Ramos (cell line): Measurements from ENCODE around the gene SPTBN4.
"Not testable (repeated sequence)": the region's sequence is repeated elsewhere in the genome, so short reads cannot be mapped to it uniquely, and the experiment has no call there.

Source experiments
- in situ Hi-C: fragments of 300-500 bp; cut with MboI; formaldehyde crosslinking; loops from one replicate; pipeline ENCODE4 v1.14.3; 2022; ENCODE audit warnings: low sequenced_read_pairs; ENCODE audit not compliant: unreplicated experiment

SPTBN4 gene

DNA sequence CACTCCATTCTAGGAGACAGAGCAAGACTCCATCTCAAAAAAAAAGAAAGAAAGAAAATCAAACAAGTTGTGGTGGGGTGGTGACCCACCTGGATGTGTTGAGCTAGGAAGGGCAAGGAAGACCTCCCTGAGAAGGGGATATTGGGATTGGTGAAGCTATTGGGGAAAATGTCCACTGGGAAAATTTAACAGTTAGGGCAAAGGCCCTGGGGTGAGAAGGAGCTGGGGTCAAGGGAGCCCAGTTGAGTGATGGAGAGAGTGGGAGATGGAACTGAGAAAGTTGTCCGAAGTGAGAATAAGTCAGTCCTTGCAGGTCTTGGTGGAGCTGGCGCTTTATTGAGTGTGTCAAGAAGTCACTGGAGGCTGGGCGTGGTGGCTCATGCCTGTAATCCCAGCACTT, 28.5 kb upstream of the SPTBN4 start:
- in situ Hi-C loops: no loop called here

DNA sequence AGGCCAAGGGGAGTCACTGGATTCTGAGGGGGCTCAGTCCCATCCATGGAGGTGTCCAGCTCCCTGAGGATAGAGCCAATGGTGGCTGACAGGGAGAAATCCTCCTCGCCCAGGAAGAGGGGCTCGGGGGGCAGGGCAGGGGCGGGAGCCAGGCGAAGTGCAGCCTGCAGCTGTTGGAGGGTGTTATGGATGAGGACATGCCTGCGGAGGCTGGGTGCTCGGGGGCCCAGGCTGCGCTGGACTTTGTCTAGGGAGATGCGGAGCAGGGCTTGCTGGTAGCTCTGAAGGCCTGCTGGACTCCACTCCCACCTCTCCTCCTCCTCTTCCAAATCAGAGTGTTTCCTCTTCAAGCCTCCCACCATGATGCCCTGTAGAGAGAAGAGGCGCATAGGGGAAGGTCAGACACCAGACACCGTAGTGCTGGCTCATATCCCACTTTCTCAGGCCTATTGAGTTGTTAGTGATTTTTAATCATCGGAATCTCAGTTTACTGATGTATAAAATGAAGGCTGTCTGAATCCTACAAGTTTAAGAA, 25.0 kb upstream of the SPTBN4 start:
- in situ Hi-C loops: no loop called here

DNA sequence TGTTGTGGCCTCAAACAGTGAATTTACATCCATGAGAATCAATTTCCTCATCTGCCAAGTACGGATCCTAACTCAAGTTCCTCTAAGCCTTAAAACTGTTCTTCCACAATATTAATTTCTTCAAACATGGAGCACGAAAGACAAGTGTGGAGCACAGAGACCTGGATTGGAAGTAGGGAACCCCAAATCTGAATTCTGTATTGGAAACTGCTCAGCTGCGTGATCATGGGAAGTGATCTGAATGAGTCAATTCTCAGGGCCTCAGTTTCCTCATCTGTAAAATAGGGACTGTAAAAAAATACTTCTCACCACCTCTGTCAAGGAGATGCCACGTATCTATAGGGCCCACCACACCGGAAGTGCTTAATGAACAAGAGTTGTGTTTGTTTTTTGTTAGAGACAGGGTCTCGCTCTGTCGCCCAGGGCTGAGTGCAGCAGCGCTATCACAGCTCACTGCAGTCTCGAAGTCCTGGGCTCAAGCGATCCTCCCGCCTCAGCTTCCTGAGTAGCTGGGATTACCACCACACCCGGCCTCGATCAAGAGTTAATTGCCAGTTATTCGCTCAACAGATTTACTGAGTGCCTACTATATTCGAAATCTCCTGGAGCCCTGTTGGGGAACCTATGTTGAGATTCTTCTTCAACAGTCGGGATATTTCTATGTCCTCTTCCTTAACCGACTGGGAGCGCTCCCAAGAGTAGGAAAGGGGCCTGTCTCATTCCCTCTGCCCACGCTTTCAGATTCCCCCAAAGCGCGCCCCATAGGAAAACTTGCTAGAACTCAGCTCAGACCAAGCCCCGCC, 24.3 kb upstream of the SPTBN4 start:
- in situ Hi-C loops: no loop called here

DNA sequence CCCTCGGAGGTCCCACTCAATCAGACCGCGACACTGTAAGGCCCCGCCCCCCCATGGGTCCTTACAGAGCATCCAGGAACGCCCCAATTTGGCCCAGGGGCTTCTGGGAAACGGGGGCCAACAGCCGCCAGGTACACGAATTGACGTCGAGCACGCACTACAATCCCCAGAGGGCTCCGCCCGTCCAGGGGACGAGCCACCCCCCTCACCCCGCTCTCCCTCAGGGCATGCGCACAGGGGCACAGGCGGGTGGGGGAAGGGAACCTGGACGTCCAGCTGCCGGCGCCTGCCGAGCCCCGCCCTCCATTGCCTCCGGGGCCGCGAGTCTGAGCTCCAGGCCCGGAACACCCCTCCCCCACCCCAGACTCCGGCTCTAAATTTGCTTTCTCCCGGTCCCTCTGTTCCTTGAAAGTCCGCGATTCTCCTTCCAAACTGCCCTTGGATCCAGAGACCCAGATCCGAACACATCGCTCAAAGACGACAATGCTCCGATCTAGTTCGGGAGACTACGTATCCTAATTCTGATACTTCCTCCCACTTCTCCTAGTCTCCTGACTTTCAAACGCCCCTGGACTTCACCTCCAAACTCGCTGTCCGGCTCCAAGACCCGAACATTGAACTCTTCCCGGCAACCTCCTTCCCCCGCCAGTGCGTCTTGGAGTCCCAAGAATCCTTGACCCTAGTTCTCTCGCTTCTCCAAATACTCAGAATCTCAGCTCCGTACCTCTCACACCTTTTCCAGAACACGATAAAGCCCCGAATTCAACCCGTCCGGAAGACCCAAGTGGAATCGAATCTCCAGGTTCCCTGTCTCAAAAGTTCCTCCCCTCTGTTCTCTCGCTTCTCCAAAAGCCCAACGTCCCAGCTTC, 23.4 kb upstream of the SPTBN4 start:
- in situ Hi-C loops: no loop called here

DNA sequence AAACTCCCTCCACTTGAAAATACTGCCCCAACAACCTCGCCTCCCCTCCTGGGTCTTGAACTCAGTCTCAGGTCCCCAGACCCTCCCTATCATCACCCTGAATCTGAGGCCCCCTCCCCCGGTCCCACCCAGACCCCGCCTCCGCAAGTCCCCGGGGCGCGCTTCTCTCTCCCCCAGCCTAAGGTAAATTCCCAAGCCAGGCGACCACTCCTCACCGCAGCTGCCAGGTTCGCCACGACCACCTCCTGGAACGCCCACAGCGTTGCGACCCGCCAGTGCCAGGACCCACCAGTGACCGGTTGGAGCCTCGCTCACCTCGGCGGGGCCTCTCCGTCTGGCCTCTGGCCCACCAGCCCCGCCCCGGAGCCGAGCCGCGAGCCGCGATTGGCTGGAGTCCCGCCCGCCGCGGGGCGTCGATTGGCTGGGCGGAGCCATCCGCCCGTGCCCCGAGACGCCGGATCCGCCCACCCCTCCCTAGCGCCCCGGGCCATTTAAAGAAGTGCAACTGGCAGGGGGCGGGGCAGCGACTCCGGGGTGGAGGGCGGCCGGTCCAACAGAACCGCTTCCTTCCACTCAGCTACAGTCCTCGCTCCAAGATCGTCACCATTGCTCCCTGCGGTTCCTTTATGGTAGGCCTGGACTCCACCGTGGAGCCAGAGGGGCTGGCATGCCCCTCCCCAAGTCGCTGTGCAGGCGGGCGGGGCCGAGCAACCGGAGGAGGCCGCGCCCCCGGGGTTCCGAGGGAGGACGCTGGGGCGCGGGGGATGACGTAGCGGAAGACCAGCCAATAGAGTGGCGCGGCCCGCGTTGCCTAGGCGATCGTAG, 22.6 kb upstream of the SPTBN4 start, which contains the start of gene SERTAD3:
Gene SERTAD3 (minus strand): TSS at position 336 of the 825 bp plus-strand sequence. CDS start 2,255 bp downstream, outside the sequence.
- in situ Hi-C loops: no loop called here

DNA sequence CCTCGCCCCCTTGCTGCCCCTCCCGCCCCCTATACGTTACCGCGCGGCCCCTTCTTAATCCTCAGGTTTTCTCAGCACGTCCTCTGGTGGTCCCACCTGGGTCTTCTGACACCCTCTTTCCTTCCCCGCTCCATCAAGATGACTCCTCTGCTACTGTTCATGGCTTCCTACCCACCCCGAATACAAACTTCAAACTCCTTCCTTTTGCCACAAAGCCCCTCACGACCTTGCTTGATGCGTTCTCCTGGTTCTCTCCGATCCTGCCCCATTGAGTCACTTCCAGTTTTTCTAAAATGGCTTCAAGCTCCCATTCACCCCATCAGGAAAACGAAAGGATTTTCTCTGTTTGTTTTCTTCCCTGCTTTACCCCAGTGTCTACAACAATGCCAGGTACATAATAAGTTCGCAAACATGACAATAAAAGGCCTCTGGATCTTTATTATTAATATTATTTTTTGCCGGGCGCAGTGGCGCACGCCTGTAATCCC, 21.9 kb upstream of the SPTBN4 start:
- in situ Hi-C loops: no loop called here

DNA sequence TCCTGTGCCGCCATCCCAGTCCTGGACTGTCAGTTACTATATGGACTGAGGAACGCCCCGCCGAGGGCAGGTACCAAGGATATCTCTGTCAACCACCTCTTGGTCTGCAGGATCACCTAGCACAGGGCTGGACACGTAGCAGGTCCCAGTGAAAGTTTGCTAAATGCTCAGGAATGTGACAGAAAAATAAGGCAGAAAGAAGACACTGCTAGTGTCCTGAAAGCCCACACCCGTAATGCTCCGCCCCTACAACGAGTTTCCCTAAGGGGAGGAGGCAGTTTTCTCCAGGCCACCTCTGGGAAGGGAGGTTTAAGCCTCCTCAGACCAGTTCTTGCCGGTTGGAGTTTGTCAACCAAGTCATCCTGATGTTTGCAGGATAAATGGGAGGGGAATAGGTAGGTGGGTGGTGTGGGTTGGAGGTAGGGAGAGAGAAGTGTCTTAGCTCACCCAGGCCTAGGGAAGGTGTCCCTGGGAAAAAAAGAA, 21.0 kb upstream of the SPTBN4 start:
- in situ Hi-C loops: no loop called here

DNA sequence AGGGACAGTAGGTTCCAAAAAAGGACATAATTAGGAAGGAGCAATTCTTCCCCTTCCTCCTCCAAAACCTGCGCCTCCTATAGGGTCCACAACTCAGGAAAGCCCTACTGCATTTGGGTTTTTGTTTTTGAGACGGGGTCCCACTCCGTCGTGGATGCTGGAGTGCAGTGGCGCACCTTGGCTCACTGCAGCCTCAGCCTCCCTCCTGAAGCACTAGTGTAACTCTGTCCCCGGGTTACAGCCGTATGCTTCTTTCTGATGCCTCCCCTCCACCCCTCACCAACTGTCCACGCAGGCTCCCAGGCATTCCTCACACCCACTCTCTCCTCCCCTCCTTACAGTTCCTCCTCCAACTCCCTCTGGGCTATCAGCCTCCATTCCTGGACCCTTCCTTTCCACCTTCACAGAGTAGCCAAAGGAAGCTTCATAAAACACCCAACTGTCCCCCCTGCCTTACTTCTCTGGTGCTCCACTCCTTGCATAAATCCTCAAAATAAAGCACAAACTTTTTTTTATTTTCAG, 20.5 kb upstream of the SPTBN4 start:
- in situ Hi-C loops: no loop called here

DNA sequence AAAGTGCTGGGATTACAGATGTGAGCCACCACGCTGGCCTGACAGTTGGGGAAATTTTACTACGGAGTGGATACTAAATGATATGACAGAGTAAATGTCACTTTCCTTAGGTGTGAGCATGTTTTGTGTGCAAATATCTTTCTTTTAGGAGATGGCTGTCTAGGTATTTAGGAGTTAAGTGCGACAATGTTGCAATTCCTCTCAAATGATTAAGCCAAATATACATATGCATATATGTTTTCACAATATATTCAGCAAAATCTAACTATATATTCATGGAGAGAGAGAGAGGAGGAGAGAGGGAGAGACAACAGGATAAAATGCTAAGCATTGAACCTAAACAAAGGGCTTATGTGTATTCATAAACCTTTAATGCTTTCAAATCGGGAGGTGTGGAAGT, 17.3 kb upstream of the SPTBN4 start:
- in situ Hi-C loops: no loop called here

DNA sequence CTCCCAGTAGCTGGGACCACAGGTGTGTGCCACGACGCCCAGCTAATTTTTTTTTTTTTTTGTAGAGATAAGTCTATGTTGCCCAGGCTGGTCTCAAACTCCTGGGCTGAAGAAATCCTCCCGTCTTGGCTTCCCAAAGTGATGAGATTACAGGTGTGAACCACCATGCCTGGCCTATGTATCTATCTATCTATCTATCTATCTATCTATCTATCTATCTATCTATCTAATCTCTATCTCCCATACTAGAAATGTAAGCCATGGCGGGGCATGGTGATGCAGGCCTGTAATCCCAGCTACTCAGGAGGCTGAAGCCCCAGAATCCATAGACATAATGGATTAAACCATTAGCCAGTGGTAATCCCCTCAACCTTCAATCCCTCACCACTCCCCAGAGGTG, 16.1 kb upstream of the SPTBN4 start:
- in situ Hi-C loops: no loop called here

DNA sequence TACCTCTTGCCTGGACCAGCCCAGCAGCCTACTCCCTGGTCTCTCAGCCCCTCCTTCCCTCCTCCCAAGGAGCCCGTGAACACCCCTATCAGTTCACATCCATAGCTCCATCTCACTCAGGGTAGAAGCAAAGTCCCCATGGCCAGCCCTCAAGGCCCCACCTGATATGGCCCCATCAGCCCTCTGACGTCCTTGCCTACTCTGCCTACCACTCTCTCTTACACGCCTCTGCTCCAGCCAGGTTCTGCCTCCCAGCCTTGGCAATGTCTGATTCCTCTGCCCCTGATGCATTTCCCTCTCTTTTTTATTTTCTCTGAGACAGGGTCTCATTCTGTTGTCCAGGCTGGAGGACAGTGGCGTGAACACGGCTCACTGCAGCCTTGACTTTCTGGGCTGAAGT, 14.8 kb upstream of the SPTBN4 start:
- in situ Hi-C loops: no loop called here

DNA sequence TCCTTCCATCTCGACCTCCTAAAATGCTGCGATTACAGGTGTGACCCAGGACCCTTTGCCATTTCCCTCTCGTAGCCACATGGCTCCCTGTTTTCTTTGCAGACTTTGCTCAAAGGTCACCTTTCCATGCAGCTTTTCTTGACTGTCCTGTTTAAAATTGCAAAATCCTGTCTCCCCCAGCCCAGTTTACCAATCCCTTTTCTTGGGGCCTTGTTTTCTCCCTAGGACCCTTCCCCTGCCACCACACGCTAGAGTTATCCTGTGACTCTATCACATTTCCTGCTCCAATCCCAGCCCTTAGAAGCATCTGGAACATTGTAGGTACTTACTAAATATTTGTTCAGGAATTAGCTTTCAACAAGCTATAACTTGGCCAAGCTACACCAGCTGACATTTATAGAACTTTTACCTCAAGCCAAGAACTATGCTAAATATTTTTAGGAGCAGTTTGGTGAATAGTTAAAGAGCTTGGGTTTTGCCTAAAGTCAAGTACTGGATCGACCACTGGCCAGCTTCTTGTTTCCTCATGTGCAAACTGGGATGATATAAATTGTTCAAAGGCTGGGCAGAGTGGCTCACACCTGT, 13.6 kb upstream of the SPTBN4 start:
- in situ Hi-C loops: no loop called here

DNA sequence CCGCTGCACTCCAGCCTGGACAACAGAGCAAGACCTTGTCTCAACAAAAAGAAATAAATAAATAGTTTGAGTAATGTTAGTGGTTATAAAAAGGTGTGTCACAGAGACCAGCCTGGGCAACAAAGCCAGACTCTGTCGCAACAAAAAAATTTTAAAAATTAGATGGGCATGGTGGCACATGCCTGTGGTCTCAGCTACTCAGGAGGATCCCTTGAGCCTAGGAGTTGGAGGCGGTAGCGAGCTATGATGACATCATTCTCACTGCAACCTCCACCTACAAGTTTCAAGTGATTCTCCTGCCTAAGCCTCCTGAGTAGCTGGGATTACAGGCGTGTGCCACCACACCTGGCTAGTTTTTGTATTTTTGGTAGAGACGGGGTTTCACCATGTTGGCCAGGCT, 12.9 kb upstream of the SPTBN4 start:
- in situ Hi-C loops: not testable (repeated sequence)

DNA sequence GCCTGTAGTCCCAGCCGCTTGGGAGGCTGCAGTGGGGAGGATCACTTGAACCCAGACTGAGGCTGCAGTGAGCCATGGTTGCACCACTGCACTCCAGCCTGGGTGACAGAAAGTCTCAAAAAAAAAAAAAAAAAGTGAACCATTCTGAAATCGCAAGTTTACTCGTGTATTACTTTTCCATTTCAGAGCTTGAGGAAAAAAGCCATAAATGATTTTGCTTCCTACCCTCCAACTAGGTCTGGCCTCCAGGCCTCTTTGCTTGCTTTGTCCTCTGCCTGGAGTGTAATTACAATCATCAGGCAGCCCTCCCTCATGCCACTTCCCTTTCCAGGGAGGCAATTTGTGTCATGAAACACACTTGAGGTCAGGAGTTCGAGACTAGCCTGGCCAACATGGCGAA, 9.8 kb upstream of the SPTBN4 start:
- in situ Hi-C loops: no loop called here

DNA sequence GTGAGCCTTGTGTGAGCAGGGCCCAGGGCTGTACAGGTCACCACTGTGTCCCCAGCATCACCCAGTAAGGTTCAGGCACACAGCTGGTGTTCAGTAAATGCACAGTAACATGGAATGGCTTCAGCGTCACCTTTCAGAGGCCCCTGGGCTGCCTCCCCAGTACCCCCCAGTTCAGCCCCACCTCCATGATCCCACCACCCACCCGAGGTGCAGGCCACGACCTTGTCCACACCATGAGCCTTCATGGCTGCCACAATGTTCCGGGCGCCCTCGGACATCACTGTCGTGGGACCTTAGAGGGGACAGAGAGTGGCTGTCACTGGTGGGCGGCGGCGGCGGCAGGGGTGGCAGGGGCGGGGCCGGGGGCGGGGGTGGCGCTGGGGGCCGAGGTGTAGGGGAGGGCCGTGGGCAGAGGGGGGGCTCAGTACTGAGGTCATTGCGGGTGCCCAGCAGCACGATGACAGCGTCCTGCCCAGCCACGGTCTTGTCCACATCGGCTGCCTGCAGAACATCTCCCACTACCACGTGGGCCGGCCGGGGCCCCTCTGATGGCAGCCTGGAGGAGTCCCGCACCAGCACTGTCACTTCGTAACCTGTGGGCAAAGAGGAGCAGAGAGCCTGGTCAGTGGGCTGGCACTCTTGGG, 8.7 kb upstream of the SPTBN4 start:
- in situ Hi-C loops: no loop called here

DNA sequence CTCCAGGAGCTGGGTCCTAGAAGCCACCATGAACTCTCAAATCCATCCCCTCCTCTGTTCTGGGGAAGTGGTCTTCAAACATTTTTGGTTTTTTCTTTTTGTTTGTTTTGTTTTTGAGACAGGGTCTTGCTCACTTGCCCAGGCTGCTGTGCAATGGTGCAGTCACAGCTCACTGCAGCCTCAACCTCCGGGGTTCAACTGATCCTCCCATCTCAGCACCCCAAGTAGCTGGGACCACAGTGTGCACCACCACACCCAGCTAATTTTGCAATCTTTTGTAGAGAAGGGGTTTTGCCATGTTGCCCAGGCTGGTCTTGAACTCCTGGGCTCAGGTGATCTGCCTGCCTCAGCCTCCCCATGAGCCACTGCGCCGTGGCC, 8.2 kb upstream of the SPTBN4 start:
- in situ Hi-C loops: no loop called here

DNA sequence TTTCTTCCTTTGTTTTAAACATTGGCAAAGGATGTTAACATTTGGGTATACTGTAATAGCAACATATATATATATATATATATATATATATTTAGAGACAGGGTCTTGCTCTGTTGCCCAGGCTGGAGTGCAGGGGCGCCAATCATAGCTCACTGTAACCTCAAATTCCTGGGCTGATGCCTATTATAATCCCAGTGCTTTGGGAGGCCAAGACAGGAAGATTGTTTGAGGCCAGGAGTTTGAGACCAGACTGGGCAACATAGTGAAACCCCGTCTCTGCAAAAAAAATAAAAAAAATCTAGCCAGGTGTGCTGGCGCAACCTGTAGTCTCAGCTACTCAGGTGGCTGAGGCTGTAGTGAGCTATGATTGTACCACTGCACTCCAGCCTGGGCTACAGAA, 6.6 kb upstream of the SPTBN4 start:
- in situ Hi-C loops: no loop called here

DNA sequence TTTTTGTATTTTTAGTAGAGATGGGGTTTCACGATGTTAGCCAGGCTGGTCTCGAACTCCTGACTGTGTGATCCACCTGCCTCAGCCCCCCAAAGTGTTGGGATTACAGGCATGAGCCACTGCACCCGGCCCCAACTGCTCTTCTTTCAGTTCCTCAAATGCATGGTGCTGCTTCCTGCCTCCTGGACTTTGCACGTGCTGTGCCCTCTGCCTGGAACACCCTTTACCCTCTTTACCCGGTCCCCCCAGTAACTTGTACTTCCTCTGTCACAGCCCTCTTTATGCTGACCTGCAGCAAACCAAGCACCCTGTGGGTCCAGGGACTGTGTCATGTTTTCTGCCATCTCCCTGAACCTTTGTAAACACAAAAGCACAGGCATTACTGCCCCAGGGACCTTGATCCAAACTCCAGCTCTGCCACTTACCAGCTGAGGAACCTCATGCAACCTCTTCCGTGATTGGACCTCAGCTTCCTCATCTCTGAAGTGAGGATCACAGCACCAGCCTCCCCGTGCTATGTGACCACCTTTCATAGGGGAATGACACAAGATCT, 5.1 kb upstream of the SPTBN4 start:
- in situ Hi-C loops: no loop called here

DNA sequence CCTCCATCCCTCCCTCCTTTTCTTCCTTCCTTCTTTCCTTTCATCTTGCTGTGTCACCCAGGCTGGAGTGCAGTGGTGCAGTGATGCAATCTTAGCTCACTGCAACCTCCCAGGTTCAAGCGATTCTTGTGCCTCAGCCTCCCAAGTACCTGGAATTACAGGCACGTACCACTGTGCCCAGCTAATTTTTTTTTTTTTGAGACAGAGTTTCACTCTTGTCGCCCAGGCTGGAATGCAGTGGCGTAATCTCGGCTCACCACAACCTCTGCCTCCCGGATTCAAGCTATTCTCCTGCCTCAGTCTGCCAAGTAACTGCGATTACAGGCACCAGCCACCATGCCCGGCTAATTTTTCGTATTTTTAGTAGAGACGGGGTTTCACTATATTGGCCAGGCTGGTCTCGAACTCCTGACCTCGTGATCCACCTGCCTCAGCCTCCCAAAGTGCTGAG, 3.2 kb upstream of the SPTBN4 start:
- in situ Hi-C loops: not testable (repeated sequence)
